Stimulated activated naive CD4-positive, alpha-beta T cell (primary cell): Measurements from ENCODE around the gene SMARCC1.

ENCODE experiments used
- DNase-seq, 6 experiments: peaks; one replicate each; lab custom pipeline; 2025; lab: John Stamatoyannopoulos, UW

The SMARCC1 gene

DNA sequence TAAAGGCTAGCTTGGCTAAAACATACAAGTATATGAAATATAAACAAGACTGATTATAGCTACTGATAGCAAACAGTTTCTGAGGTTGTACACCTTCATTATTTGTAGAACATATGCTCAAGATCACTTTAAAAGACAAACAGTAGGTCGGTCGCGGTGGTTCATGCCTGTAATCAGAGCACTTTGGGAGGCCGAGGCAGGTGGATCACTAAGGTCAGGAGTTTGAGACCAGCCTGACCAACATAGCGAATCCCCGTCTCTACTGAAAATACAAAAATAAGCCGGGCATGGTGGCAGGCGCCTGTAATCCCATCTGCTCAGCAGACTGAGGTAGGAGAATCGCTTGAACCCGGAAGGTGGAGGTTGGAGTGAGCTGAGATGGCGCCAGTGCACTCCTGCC is 80.3 kb downstream of the SMARCC1 start:
- no peak for DNase-seq

- DNase-seq = no peak
Observed at GRCh38 chr3:47692158-47692557, 89.5 kb downstream of the SMARCC1 start.

DNA sequence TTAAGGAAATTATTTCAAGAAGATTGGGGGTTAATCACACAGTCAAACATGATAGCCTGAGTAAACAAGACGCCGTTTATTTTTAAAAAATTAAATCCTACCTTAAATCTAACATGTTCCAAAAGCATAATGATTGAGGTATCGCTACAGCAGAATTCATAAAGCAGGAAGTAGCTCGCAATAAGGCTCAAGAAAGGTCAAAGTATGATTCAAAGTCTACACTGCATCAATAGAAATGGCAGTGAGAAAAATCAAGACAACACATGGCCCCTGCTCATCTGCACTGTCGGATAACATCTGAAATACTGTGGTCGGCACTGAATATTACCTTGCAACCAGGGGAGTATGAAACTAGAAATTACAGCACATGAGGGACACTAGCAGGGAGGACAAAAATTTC is 93.2 kb downstream of the SMARCC1 start:
- no peak for DNase-seq

DNA sequence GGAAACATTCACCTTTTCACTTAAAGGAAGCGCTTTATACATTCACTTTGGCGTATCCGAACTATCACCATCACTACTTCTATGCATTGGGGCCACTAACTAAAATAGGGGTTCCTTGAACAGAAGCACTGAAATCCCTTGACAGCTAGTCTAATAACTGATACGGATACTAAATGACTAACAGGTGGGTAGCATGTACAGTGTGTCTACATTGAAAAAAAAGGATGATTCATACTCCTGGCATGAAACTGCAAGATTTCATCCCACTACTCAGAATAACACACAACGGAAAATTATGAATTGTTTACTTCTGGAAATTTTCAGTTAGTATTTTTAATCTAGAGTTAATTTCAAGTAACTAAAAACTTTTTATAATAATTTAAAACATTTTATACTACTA is 96.7 kb downstream of the SMARCC1 start:
- DNase-seq = no peak

GRCh38 chr3:47681016-47681415 is 100.7 kb downstream of the SMARCC1 start:
- DNase-seq = no peak

DNA sequence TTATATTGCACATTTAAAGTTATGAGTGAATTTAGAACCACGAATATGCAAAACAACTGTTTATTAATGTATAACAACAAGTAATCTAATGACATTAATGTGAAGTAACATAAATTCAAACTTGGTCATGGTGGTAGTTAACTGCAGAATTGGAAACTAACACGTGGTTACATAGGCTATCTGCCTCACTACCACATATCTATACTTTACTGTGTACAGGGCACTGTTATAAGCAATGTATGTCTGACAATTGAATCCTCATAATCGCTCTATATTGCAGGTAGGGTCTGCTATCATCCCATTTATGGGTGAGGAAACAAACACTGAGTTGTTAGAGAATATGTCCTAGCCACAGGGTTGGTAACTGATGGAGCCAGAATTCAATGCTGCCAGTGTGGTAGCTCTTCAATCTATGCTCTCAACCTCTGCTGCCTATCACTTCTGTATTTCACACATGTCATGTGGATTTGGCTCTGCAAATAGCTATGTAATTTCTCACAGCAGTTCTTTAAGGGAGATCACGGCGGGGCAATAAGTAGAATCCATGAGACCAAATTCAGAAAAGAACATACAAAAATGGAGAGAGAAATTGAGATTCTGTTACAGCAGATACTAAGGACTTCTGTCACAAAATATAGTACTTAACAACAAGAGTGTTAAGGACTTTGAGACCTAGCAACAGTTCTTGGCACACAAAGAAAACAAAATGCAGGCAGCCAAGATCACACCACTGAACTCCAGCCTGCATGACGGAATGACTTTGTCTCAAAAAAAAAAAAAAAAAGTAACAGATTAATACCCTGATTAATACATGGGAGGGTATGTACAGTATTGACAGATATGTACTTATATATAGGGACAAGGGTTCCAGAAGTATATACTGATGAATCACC is 103.0 kb downstream of the SMARCC1 start:
- no peak for DNase-seq

GRCh38 chr3:47669026-47669749 is 112.5 kb downstream of the SMARCC1 start:
- DNase-seq = no peak

- DNase-seq = no peak
Observed at GRCh38 chr3:47666118-47666517, 115.6 kb downstream of the SMARCC1 start.

GRCh38 chr3:47664519-47664918 is 117.2 kb downstream of the SMARCC1 start:
- DNase-seq = no peak

- DNase-seq = no peak
Observed at GRCh38 chr3:47663630-47664240, 118.0 kb downstream of the SMARCC1 start.

GRCh38 chr3:47661121-47661752 is 120.5 kb downstream of the SMARCC1 start:
- DNase-seq = no peak

- DNase-seq = no peak
Observed at GRCh38 chr3:47658444-47658843, 123.2 kb downstream of the SMARCC1 start.

GRCh38 chr3:47652142-47652541 is 129.6 kb downstream of the SMARCC1 start:
- no peak for DNase-seq

DNA sequence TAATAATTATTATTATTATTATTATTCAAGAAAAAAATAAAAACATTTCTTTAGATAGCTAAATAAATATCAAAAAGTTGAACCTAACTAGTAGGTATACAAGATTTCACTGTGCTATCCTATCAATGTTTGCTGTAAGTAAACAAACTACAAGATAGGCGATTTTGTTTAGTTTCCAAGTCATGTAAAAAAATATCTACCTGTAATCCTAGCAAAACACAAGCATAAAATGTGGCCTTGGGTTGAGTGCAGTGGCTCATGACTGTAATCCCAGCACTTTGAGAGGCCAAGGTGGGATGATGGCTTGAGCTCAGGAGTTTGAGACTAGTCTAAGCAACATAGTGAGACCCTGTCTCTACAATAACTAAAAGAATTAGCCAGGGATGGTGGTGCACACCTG is 131.4 kb downstream of the SMARCC1 start:
- no peak for DNase-seq

DNA sequence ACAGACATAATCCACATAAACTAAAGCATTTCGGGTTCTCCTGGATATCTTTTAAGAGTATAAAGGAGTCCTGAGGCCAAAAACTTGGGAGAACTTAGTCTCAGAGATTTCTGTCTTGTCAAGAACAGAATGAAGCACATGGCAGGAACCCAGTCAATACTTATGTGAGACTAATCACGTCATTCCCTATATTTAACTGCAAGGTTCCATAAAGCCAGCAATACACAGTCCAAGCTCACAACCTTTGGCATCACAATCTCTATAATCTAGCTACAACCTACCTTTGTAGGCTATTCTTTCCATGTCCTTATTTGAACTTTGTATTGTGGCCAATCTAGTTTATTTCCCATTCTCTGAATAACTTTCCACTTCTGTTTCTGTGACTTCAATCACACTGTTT is 134.1 kb downstream of the SMARCC1 start:
- DNase-seq = no peak

DNA sequence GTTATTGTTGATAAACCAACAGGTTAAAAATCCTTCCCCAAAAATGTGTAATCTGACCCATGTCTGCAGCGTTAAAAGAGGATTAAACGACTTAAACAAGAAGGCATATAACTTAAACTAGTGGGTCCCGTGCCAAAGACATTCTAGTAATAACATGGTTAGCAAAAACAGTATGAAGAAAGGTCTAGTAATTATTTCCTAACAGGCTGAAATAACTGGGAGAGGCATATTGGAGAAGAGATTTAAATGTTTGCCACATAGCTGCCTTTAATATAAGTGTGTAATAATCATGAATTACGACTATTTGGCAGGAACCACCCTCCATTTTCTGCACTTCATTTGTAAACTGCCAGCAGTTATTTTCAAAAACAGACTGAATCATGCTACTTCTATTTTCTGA is 135.3 kb downstream of the SMARCC1 start:
- DNase-seq = no peak

DNA sequence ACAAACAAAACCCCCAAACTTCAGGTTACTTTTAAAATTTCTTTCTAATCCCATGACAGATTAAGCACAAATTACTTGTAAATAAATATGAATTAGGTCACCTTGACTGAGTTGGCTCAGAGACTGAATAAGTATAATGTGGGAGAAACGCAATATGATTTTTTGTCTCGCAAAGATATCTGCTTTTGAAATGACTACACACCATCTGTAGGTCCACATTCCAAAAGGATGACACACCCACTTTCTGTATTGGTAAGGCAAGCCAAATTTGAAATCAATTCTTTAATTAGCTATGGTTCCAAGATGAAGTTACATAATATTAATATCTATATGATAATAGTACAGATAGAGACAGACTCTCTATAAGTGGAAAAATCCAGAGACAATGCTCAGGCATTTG is 136.1 kb downstream of the SMARCC1 start:
- DNase-seq = no peak

GRCh38 chr3:47643092-47643491 is 138.6 kb downstream of the SMARCC1 start:
- DNase-seq = no peak

GRCh38 chr3:47641739-47642138 is 140.0 kb downstream of the SMARCC1 start:
- no peak for DNase-seq

DNA sequence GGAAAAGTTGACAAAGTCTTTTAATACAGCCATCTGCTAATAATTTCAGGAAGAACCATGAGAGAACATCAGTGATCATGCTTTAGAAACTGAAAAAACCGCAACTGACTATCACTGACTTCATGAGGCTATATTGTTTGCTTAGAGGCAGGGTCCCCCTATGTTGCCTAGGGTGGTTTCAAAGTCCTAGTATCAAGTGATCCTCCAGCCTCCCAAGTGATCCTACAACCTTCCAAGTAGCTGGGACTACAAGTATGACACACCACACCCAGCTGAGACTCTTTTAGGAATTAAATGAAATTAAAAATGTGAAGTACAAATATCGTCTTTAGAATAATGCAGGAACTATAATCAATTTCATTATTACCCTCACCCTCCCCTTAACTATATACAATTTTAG is 144.8 kb downstream of the SMARCC1 start:
- DNase-seq = no peak

GRCh38 chr3:47636225-47636624 is 145.5 kb downstream of the SMARCC1 start:
- no peak for DNase-seq

GRCh38 chr3:47635536-47635935 is 146.2 kb downstream of the SMARCC1 start:
- no peak for DNase-seq
